ENCODE measurements around the gene C1QL4. TPM values are rescaled to one million over a fixed set of nuclear protein-coding genes. Genes with fewer than 3 reads are reported as not detected.
A peak's percentile ranks its signal among the peaks of the same experiment; 100 is the strongest.

The C1QL4 gene
- total RNA-seq, 1 donor from 2014 or later: not detected

GRCh38 chr12:49369411-49370145, 32.6 kb upstream of the C1QL4 start:
- intact Hi-C loops (cut with DNase I): no loop called here
- DNase-seq (no peak), ATAC-seq (no peak)
- peaks cover 25% of the 10 kb centered on the region for H3K4me1 ChIP-seq
- no peak overlapping the region for H3K4me3 ChIP-seq
- H3K36me3 ChIP-seq: no peaks in the 10 kb centered on the region
- TF ChIP-seq CTCF (IDR thresholded peaks at IDR 0.05): peak; percentile 34
- no peaks in the 10 kb centered on the region for H3K9me3 ChIP-seq
- no peaks in the 10 kb centered on the region for H3K27me3 ChIP-seq (ENCODE audit: low read depth)
- H3K27ac ChIP-seq: no peak overlapping the region

- peaks cover 25% of the 10 kb centered on the region for H3K4me1 ChIP-seq
- no peak for ATAC-seq
- H3K9me3 ChIP-seq: no peaks in the 10 kb centered on the region
- TF ChIP-seq CTCF (IDR thresholded peaks at IDR 0.05): no peak
- no peak for DNase-seq
- H3K4me3 ChIP-seq: peak overlapping the region; percentile 79
- H3K27me3 ChIP-seq (ENCODE audit: low read depth): no peaks in the 10 kb centered on the region
- H3K36me3 ChIP-seq: no peaks in the 10 kb centered on the region
- H3K27ac ChIP-seq: peak overlapping the region; percentile 91
- intact Hi-C loops (cut with DNase I): no loop called here
Measured at GRCh38 chr12:49368240-49368600, 31.2 kb upstream of the C1QL4 start.

DNA sequence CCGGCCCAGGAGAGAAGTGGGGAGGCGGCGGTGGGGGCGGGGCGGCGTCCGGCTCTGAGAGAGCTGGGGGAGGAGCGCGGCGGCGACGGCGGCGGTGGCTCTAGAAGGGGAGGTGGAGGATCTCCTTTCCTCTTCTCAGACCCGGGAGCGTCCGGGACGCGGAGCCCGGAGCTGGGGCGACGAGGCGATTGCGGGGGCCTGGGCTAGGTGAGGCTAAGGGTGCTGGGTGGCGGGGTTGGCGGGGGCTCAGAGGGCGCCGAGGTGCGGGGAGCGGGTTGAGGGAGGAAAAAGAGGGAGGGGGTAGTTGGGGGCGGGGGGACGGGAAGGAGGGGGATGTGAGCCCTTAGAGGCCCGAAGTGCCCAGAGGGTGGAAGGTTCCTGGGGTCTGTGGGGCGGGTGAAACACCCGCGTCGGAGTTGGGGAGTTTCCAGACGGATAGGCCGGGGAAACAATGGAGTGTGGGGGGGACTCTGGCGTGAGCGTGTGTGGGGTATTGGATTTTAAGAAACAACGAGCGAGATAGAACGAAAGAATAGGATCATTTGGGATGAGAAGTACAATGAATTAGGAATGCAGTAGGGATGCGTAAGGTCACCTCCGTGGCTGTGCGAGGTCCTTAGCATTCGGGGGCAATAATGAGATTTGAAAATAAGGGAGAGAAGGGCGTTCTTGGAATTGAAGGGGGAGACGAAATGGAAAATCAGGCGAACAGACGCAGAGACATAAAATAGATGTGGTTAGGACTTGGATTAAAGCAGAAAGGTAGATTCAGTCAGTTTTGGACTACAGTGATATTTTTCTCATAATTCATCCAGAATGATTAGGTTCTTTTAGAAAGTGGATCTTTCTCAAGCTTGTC, 30.6 kb upstream of the C1QL4 start, which contains the start of gene SPATS2:
Gene SPATS2, plus strand, starts transcription at position 82 of the 859 bp plus-strand sequence. CDS start 93,551 bp downstream, outside the sequence.
- ATAC-seq: peak; percentile 1 to 25
- H3K4me1 ChIP-seq: peaks cover 25% of the 10 kb centered on the region
- no peaks in the 10 kb centered on the region for H3K9me3 ChIP-seq
- no peaks in the 10 kb centered on the region for H3K27me3 ChIP-seq (ENCODE audit: low read depth)
- peak within 1 kb of the TSS; percentile 91 for H3K27ac ChIP-seq
- peak; percentile 94 for DNase-seq
- intact Hi-C loops (cut with DNase I): no loop called here
- H3K4me3 ChIP-seq: peak within 1 kb of the TSS; percentile 79
- TF ChIP-seq CTCF (IDR thresholded peaks at IDR 0.05): no peak
- no peaks in the 10 kb centered on the region for H3K36me3 ChIP-seq

GRCh38 chr12:49366652-49367380, 29.8 kb upstream of the C1QL4 start:
- Histone ChIP-seq H3K4me3 (peak overlapping the region; percentile 79), H3K27me3 (ENCODE audit: low read depth) (no peaks in the 10 kb centered on the region), H3K36me3 (no peaks in the 10 kb centered on the region), H3K4me1 (peaks cover 25% of the 10 kb centered on the region), H3K9me3 (no peaks in the 10 kb centered on the region), H3K27ac (peak overlapping the region; percentile 91)
- peak; percentile 89 for DNase-seq
- TF ChIP-seq CTCF (IDR thresholded peaks at IDR 0.05): peak; percentile 30
- ATAC-seq: peak; percentile 95 to 97
- intact Hi-C loops (cut with DNase I): no loop called here

- Histone ChIP-seq H3K27me3 (ENCODE audit: low read depth) (no peaks in the 10 kb centered on the region), H3K4me3 (peak overlapping the region; percentile 79), H3K27ac (peak overlapping the region; percentile 91), H3K9me3 (no peaks in the 10 kb centered on the region), H3K4me1 (peaks cover 25% of the 10 kb centered on the region), H3K36me3 (no peaks in the 10 kb centered on the region)
- TF ChIP-seq CTCF (IDR thresholded peaks at IDR 0.05): no peak
- peak; percentile 14 to 47 for ATAC-seq
- intact Hi-C loops (cut with DNase I): no loop called here
- no peak for DNase-seq
Measured at GRCh38 chr12:49366096-49366651, 29.2 kb upstream of the C1QL4 start.
